ENCODE measurements around the gene ZNF574. TPM values are rescaled to one million over a fixed set of nuclear protein-coding genes. Genes with fewer than 3 reads are reported as not detected.

ZNF574 gene
- total RNA-seq, 1 donor from 2014 or later: 7.1 TPM

GRCh38 chr19:42080764-42081375 lies 4.9 kb downstream of the ZNF574 start:
- no peak for TF ChIP-seq CTCF (IDR thresholded peaks at IDR 0.05; ENCODE audit: insufficient read depth, low read length, severe bottlenecking)
- FAIRE-seq (peak; percentile 68), DNase-seq (ENCODE audit: low read depth) (no peak)
- no peak overlapping the region for H3K4me3 ChIP-seq (ENCODE audit: low read depth, low read length)
- H3K36me3 ChIP-seq (ENCODE audit: control insufficient read depth, insufficient read depth, low read length): peaks cover 28% of the 10 kb centered on the region
- no peaks in the 10 kb centered on the region for H3K27me3 ChIP-seq (ENCODE audit: control insufficient read depth, insufficient read depth, low read length)

DNA sequence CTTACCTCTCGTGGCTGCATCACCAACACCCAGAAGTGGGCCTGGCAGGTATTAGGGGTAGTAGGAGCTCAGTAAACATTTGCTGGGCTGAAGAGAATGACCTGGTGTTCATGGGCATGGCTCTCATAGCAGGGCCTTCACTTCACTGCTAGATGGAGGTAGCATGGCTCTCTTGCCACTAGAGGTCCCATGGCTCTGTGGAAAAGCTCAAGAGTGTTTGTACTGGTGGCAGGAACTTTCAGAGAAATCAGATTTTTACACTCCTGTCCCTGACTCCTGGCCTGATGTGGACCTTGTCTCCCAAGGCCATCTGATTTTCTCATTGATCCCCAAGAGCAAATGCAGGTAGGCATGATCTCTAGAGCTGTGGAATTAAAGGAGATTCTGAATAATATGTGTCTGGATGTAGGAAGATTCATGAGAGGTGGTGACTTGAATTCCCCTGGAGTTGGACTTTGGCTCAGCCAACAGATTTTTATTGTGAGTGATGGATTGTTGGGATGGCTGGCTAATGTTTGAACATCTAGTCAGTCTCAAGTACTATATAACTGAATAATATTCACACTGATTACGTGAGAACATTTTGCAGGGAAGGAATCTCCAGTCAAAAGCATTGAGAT lies 5.7 kb downstream of the ZNF574 start:
- H3K27me3 ChIP-seq (ENCODE audit: control insufficient read depth, insufficient read depth, low read length): no peaks in the 10 kb centered on the region
- peak; percentile 32 for FAIRE-seq
- no peak overlapping the region for H3K4me3 ChIP-seq (ENCODE audit: low read depth, low read length)
- peak; percentile 25 for DNase-seq (ENCODE audit: low read depth)
- H3K36me3 ChIP-seq (ENCODE audit: control insufficient read depth, insufficient read depth, low read length): peaks cover 28% of the 10 kb centered on the region
- TF ChIP-seq CTCF (IDR thresholded peaks at IDR 0.05; ENCODE audit: insufficient read depth, low read length, severe bottlenecking): peak; percentile 64

- Histone ChIP-seq H3K27me3 (ENCODE audit: control insufficient read depth, insufficient read depth, low read length) (no peaks in the 10 kb centered on the region), H3K4me3 (ENCODE audit: low read depth, low read length) (no peak overlapping the region), H3K36me3 (ENCODE audit: control insufficient read depth, insufficient read depth, low read length) (peaks cover 27% of the 10 kb centered on the region)
- no peak for TF ChIP-seq CTCF (IDR thresholded peaks at IDR 0.05; ENCODE audit: insufficient read depth, low read length, severe bottlenecking)
- FAIRE-seq: no peak
- no peak for DNase-seq (ENCODE audit: low read depth)
Measured at GRCh38 chr19:42083537-42083936, 7.6 kb downstream of the ZNF574 start.

DNA sequence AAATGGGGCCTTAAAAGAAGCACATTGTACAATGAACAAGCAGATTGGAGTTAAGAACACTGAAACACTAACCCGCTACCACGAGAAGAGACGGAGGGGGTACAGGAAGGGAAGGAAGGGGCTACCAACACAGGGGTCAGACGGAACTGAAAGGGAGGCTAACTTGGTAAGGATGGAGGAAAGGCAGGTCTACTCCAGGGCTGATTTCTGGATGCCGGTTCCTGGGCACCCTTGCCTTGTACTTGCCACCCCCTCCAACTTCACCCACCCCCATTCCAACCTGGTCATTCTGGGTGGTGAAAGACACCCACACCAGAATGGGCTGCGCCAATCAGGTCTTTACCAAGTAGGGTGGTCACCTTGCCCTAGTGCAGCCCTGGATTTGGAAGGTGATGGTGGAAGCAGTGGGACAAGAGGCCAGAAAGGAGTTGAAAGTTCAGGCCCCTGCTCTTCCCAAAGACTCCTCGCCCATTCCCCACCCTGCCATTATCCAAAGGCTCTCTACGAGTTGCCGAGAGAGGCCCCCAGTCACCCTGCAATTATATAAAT lies 10.3 kb downstream of the ZNF574 start:
- no peak for TF ChIP-seq CTCF (IDR thresholded peaks at IDR 0.05; ENCODE audit: insufficient read depth, low read length, severe bottlenecking)
- FAIRE-seq: no peak
- no peak for DNase-seq (ENCODE audit: low read depth)
- H3K4me3 ChIP-seq (ENCODE audit: low read depth, low read length): no peak overlapping the region
- peaks cover 2% of the 10 kb centered on the region for H3K36me3 ChIP-seq (ENCODE audit: control insufficient read depth, insufficient read depth, low read length)
- no peaks in the 10 kb centered on the region for H3K27me3 ChIP-seq (ENCODE audit: control insufficient read depth, insufficient read depth, low read length)

DNA sequence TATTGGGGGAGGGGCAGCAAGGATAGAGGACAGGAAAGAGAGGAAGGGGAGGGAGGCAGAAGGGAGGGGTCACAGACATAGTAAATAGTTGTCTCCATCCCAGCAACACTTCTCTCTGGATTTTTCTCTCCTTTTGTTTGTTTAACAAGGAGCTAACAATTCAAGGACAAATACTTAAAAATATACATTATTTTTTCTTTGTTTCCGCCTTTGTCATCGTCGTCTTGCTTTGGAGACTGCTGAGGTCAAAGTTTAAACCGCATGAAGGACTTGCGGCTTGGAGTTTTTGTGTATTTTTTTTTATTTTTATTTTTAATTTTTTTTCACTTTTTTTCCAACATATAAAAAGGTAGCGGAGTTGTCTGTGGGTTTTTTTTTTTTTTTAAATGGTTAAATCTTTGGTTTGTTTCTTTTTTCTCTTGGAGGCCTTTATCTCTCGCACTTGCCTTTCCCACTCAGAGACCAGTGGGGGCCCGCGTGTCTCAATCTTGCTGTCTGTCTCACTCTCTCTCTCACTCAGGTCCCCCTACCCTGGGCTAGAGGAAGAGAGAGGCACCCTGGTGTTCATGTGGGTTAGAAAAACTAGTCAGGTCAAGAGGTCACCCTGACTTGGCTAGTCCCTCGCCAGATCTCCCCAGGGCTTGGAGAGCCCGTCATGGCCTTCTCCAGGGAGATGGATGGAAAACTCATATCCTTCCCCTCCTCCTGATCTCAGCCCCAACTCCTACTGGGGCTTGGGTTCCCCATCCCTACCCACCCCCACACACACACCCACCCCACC lies 11.0 kb downstream of the ZNF574 start:
- H3K27me3 ChIP-seq (ENCODE audit: control insufficient read depth, insufficient read depth, low read length): no peaks in the 10 kb centered on the region
- DNase-seq (ENCODE audit: low read depth) (no peak), FAIRE-seq (no peak)
- no peaks in the 10 kb centered on the region for H3K36me3 ChIP-seq (ENCODE audit: control insufficient read depth, insufficient read depth, low read length)
- no peak overlapping the region for H3K4me3 ChIP-seq (ENCODE audit: low read depth, low read length)
- TF ChIP-seq CTCF (IDR thresholded peaks at IDR 0.05; ENCODE audit: insufficient read depth, low read length, severe bottlenecking): no peak
